Endothelial cell of umbilical vein (primary cell): ENCODE measurements around the gene CLEC5A. TPM values are rescaled to one million over a fixed set of nuclear protein-coding genes. Genes with fewer than 3 reads are reported as not detected.

Experiments used
- BruUV-seq: library from RNA; stranded (reverse); fragments of 400-500 nt; replicated peaks from 2 replicates; lab custom pipeline; 2021; lab: Mats Ljungman, UMichigan
- CTCF ChIA-PET: fragments of 300-600, 350-600 bp; sonication (Branson Sonifier 250); formaldehyde crosslinking; loops from one replicate; lab custom pipeline; 2021; ENCODE audit warnings: antibody characterized with exemption, inconsistent platforms; lab: Charles Lee
- POLR2A ChIA-PET: fragments of 300-600, 350-600 bp; sonication (Branson Sonifier 250); formaldehyde crosslinking; loops from one replicate; lab custom pipeline; 2021; ENCODE audit warnings: antibody characterized with exemption, inconsistent platforms; lab: Charles Lee
- DNase-seq: peaks from one replicate; pipeline ENCODE4 v3.0.0-alpha.2; 2011; ENCODE audit warnings: low read depth, low spot score
- FAIRE-seq: peaks from 2 replicates; lab custom pipeline; 2011; peaks lifted over from hg19 to GRCh38; lab: Jason Lieb, UNC
- H2AFZ ChIP-seq: 2 replicates; pipeline ENCODE4 v1.6.0; 2012; ENCODE audit warnings: low read depth, low read length, control low read depth, inconsistent platforms
- H3K27ac ChIP-seq: 2 replicates; pipeline ENCODE4 v1.5.1; 2011; ENCODE audit warnings: low read depth, mild to moderate bottlenecking, control low read depth, low read length, moderate library complexity; ENCODE audit not compliant: insufficient read depth
- H3K27me3 ChIP-seq, 2 experiments: 2 replicates each; pipeline versions ENCODE4 v1.6.0 to v1.6.1; 2011; ENCODE audit warnings: low read length in 2 of 2, mixed read lengths in 1 of 2; ENCODE audit not compliant: control insufficient read depth in 2 of 2, insufficient read depth in 2 of 2
- H3K36me3 ChIP-seq, 2 experiments: 2 replicates in 1 of 2; 3 replicates in 1 of 2; pipeline ENCODE4 v1.5.1; 2011; ENCODE audit warnings: low read length in 2 of 2, mild to moderate bottlenecking in 1 of 2, moderate library complexity in 1 of 2; ENCODE audit not compliant: control insufficient read depth in 2 of 2, insufficient read depth in 2 of 2; ENCODE audit errors: extremely low read depth in 1 of 2
- H3K4me1 ChIP-seq: 3 replicates; pipeline ENCODE4 v1.5.1; 2011; ENCODE audit warnings: mild to moderate bottlenecking, low read length; ENCODE audit not compliant: control insufficient read depth, insufficient read depth; ENCODE audit errors: extremely low read depth
- H3K4me2 ChIP-seq: 2 replicates; pipeline ENCODE4 v1.6.1; 2011; ENCODE audit warnings: low read length, control low read depth, mixed read lengths; ENCODE audit not compliant: insufficient read depth
- H3K4me3 ChIP-seq, 3 experiments: fragments of 200-600 bp in 1 of 3; sonication (generic), shearing (Covaris generic) in 1 of 3; replicated peaks in 1 of 3; 2 replicates each; pipeline ENCODE4 v1.5.1; 2011 to 2016; ENCODE audit warnings: control low read depth in 3 of 3, low read length in 3 of 3, mild to moderate bottlenecking in 2 of 3, inconsistent platforms in 1 of 3, low read depth in 1 of 3, moderate library complexity in 1 of 3; ENCODE audit not compliant: insufficient read depth in 1 of 3
- H3K79me2 ChIP-seq: 2 replicates; pipeline ENCODE4 v1.6.0; 2012; ENCODE audit warnings: low read length, inconsistent platforms; ENCODE audit not compliant: control insufficient read depth, insufficient read depth
- H3K9ac ChIP-seq: replicated peaks from 2 replicates; pipeline ENCODE3; 2011; ENCODE audit warnings: low read length, control low read depth; ENCODE audit not compliant: insufficient read depth; ENCODE audit errors: extremely low read depth
- H3K9me1 ChIP-seq: replicated peaks from 3 replicates; pipeline ENCODE4 v1.6.0; 2011; ENCODE audit warnings: mild to moderate bottlenecking, low read length; ENCODE audit not compliant: control insufficient read depth, insufficient read depth; ENCODE audit errors: extremely low read depth
- H3K9me3 ChIP-seq: replicated peaks from 2 replicates; pipeline ENCODE4 v1.5.1; 2012; ENCODE audit warnings: low read length, inconsistent platforms; ENCODE audit not compliant: control insufficient read depth, insufficient read depth
- H4K20me1 ChIP-seq: replicated peaks from 2 replicates; pipeline ENCODE3; 2011; ENCODE audit warnings: mild to moderate bottlenecking, low read length; ENCODE audit not compliant: control insufficient read depth, insufficient read depth; ENCODE audit errors: extremely low read depth
- CTCF ChIP-seq, 2 donors: IDR thresholded peaks; 1 replicate in 1 of 2; 2 replicates in 1 of 2; pipeline ENCODE4 v1.5.1; 2011; ENCODE audit warnings: low read length in 2 of 2, mild to moderate bottlenecking in 2 of 2, moderate library complexity in 2 of 2, control low read depth in 1 of 2, inconsistent platforms in 1 of 2, low read depth in 1 of 2; ENCODE audit not compliant: insufficient read depth in 1 of 2; ENCODE audit errors: extremely low read depth in 1 of 2
- EZH2 ChIP-seq: IDR thresholded peaks from 2 replicates; pipeline ENCODE4 v1.6.1; 2012; ENCODE audit warnings: borderline replicate concordance, low read depth, mild to moderate bottlenecking, moderate library complexity, low read length, inconsistent platforms; ENCODE audit not compliant: severe bottlenecking
- FOS ChIP-seq: IDR thresholded peaks from 2 replicates; pipeline ENCODE4 v1.6.1; 2011; ENCODE audit warnings: mild to moderate bottlenecking, low read length, moderate library complexity, borderline replicate concordance; ENCODE audit not compliant: insufficient read depth
- GATA2 ChIP-seq: IDR thresholded peaks from 2 replicates; pipeline ENCODE4 v1.7.0; 2011; ENCODE audit warnings: low read depth, mild to moderate bottlenecking, moderate library complexity, mixed read lengths, low read length; ENCODE audit not compliant: insufficient read length, insufficient read depth
- JUN ChIP-seq: IDR thresholded peaks from 2 replicates; pipeline ENCODE4 v1.6.1; 2011; ENCODE audit warnings: borderline replicate concordance, low read depth; ENCODE audit not compliant: insufficient read length, insufficient read depth
- MAX ChIP-seq: IDR thresholded peaks from 2 replicates; pipeline ENCODE4 v1.6.1; 2011; ENCODE audit not compliant: insufficient read depth, insufficient read length
- MYC ChIP-seq: IDR thresholded peaks from one replicate; pipeline ENCODE4 v1.6.1; 2011; ENCODE audit warnings: mild to moderate bottlenecking, low read depth, low read length
- POLR2A ChIP-seq: IDR thresholded peaks from 2 replicates; pipeline ENCODE4 v1.6.1; 2012; ENCODE audit warnings: low read depth, mild to moderate bottlenecking, control low read depth, low read length
- POLR2AphosphoS5 ChIP-seq: IDR thresholded peaks from 2 replicates; pipeline ENCODE4 v1.6.1; 2012; ENCODE audit warnings: low read depth, mild to moderate bottlenecking, control low read depth, low read length, moderate library complexity; ENCODE audit not compliant: insufficient read depth
- dilution Hi-C: fragments of 300-500 bp; cut with MboI; formaldehyde crosslinking; loops from one replicate; pipeline ENCODE4 v1.15.0; 2019; ENCODE audit warnings: low sequenced_read_pairs; ENCODE audit not compliant: extremely low pct_ligation_motif_present
- intact Hi-C: fragments of 100-400 bp; cut with micrococcal nuclease; formaldehyde crosslinking; loops from one replicate; pipeline ENCODE4 v1.10.0; 2022
- polyA plus RNA-seq, 4 experiments: library from polyadenylated mRNA; depleted of rRNA in 3 of 4; stranded (reverse) in 3 of 4; unstranded in 1 of 4; fragments of >200 nt; gene quantifications; 2 replicates each; pipeline versions ENCODE4 v1.2.1 to v1.2.3, GENCODE V29; 2011 to 2012; ENCODE audit warnings: missing spikeins in 1 of 4
- total RNA-seq: library from RNA; stranded (reverse); gene quantifications from 2 replicates; pipeline ENCODE4 v1.2.3, GENCODE V29; 2021

The CLEC5A gene
- total and polyA plus RNA-seq, 2 donors (not counting 3 experiments of a cell fraction or from before 2014, with no cell fraction given): not detected

GRCh38 chr7:141974831-141975230 is 28.1 kb upstream of the CLEC5A start:
- dilution Hi-C loops: no loop called here
- ChIA-PET POLR2A (no interaction called here), CTCF (no interaction called here)
- no peak overlapping the region for H3K9ac ChIP-seq
- H3K9me3 ChIP-seq: no peaks in the 10 kb centered on the region
- H3K4me3 ChIP-seq: no peak overlapping the region
- H3K79me2 ChIP-seq: no peaks in the 10 kb centered on the region
- no peak overlapping the region for H3K4me2 ChIP-seq
- DNase-seq (no peak), FAIRE-seq (no peak)
- BruUV-seq: no TSS peak
- no peak overlapping the region for H2AFZ ChIP-seq
- intact Hi-C loops: loop anchor here (5.0 kb wide), 1 partner anchor 323 kb away; no protein-coding TSS in a partner anchor
- H3K9me1 ChIP-seq: no peaks in the 10 kb centered on the region
- H4K20me1 ChIP-seq: no peaks in the 10 kb centered on the region
- H3K27me3 ChIP-seq: no peaks in the 10 kb centered on the region
- no peaks in the 10 kb centered on the region for H3K4me1 ChIP-seq
- H3K27ac ChIP-seq: no peak overlapping the region
- no peaks in the 10 kb centered on the region for H3K36me3 ChIP-seq
- TF ChIP-seq JUN: no peak
- TF ChIP-seq CTCF (IDR thresholded peaks at IDR 0.05; ENCODE audit: extremely low read depth in 1 of 2, insufficient read depth in 1 of 2, low read depth in 1 of 2, low read length in 2 of 2): no peak
- TF ChIP-seq FOS: no peak
- no peak for TF ChIP-seq POLR2A
- no peak for TF ChIP-seq EZH2
- no peak for TF ChIP-seq GATA2
- no peak for TF ChIP-seq POLR2AphosphoS5
- no peak for TF ChIP-seq MYC
- TF ChIP-seq MAX: no peak
